Transverse colon (tissue), 4 donors: ENCODE measurements around the gene TSPO2. TPM values are rescaled to one million over a fixed set of nuclear protein-coding genes. Genes with fewer than 3 reads are reported as not detected.
"Not testable (repeated sequence)": the region's sequence is repeated elsewhere in the genome, so short reads cannot be mapped to it uniquely, and the experiment has no call there.

ENCODE experiments used
- DNase-seq: peaks from one replicate; pipeline ENCODE4 v3.0.0-alpha.2; 2019
- H3K27ac ChIP-seq, 4 donors: fragments of 200-600 bp; sonication (generic); 2 replicates each; pipeline ENCODE4 v1.5.1; 2016 to 2018; ENCODE audit warnings: inconsistent platforms in 4 of 4
- H3K27me3 ChIP-seq: fragments of 200-600 bp; sonication (generic); 2 replicates; pipeline ENCODE4 v1.5.1; 2017; ENCODE audit warnings: inconsistent platforms
- H3K36me3 ChIP-seq, 4 donors: fragments of 200-600 bp; sonication (generic); 2 replicates each; pipeline ENCODE4 v1.5.1; 2017 to 2019; ENCODE audit warnings: inconsistent platforms in 4 of 4
- H3K4me1 ChIP-seq, 4 donors: fragments of 200-600 bp; sonication (generic); 2 replicates each; pipeline ENCODE4 v1.5.1; 2017 to 2020; ENCODE audit warnings: inconsistent platforms in 4 of 4
- H3K4me3 ChIP-seq, 4 donors: fragments of 200-600 bp; sonication (generic); 1 replicate in 1 of 4; 2 replicates in 3 of 4; pipeline versions ENCODE4 v1.5.1 to v1.6.1; 2017 to 2019; ENCODE audit warnings: inconsistent platforms in 4 of 4
- H3K9me3 ChIP-seq, 2 donors: fragments of 200-600 bp; sonication (generic); 2 replicates each; pipeline ENCODE4 v1.5.1; 2017 to 2019; ENCODE audit warnings: inconsistent platforms in 2 of 2
- CTCF ChIP-seq, 5 experiments: fragments of 200-600 bp in 3 of 5; fragments of 450-650 bp in 2 of 5; sonication (generic) in 3 of 5; IDR thresholded peaks; 1 replicate in 2 of 5; 2 replicates in 3 of 5; pipeline ENCODE4 v1.5.1; 2016 to 2017; ENCODE audit warnings: antibody characterized with exemption in 5 of 5, inconsistent platforms in 3 of 5, mild to moderate bottlenecking in 2 of 5, moderate library complexity in 1 of 5
- EP300 ChIP-seq: sonication (generic); formaldehyde crosslinking; IDR thresholded peaks from one replicate; pipeline ENCODE4 v1.6.1; 2017; ENCODE audit warnings: antibody characterized with exemption, low read depth
- POLR2A ChIP-seq: fragments of 450-650 bp; IDR thresholded peaks from one replicate; pipeline ENCODE4 v1.6.1; 2016; ENCODE audit warnings: antibody characterized with exemption, mild to moderate bottlenecking, moderate library complexity
- POLR2AphosphoS5 ChIP-seq, 3 donors: sonication (generic); formaldehyde crosslinking; IDR thresholded peaks; one replicate each; pipeline ENCODE4 v1.6.1; 2016; ENCODE audit warnings: antibody characterized with exemption in 3 of 3
- WGBS, 2 donors: methylation state at CpG; one replicate each; pipeline ENCODE4 v1.1.5; 2018; ENCODE audit warnings: low coverage in 1 of 2; 5-methylcytosine and 5-hydroxymethylcytosine counted together
- in situ Hi-C, 4 donors: fragments of 200-750 bp; cut with MboI; loops; one replicate each; pipeline versions ENCODE4 v1.15.0 to v1.15.1; 2017; ENCODE audit warnings: low sequenced_read_pairs in 3 of 4, low pct_ligation_motif_present in 1 of 4, low pct_unique_long_range_greater_than_20kb in 1 of 4
- intact Hi-C: fragments of 100-400 bp; cut with DNase I; formaldehyde crosslinking; loops from one replicate; pipeline ENCODE4 v1.15.1; 2023; ENCODE audit warnings: low total_unique reads
- total RNA-seq, 4 donors: library from RNA; depleted of rRNA; stranded (reverse); fragments of >200 nt; gene quantifications; one replicate each; pipeline ENCODE4 v1.1.0, GENCODE V29; 2016

Gene TSPO2
- total RNA-seq, 4 donors from 2014 or later, result not detected

- Histone ChIP-seq H3K4me1 (no peaks in the 10 kb centered on the region), H3K27me3 (no peaks in the 10 kb centered on the region), H3K9me3 (no peaks in the 10 kb centered on the region), H3K27ac (no peak overlapping the region), H3K36me3 (no peaks in the 10 kb centered on the region), H3K4me3 (no peak overlapping the region)
- WGBS, 2 donors, result 85% methylated on average over 4 to 5 of the region's 5 CpGs
- in situ Hi-C loops (no loop called here), intact Hi-C loops (no loop called here)
- TF ChIP-seq EP300 (no peak), POLR2A (no peak), POLR2AphosphoS5 (IDR thresholded peaks at IDR 0.05) (no peak), CTCF (IDR thresholded peaks at IDR 0.05) (no peak)
- no peak for DNase-seq
Observed at GRCh38 chr6:41013466-41014153, 28.7 kb upstream of the TSPO2 start.

DNA sequence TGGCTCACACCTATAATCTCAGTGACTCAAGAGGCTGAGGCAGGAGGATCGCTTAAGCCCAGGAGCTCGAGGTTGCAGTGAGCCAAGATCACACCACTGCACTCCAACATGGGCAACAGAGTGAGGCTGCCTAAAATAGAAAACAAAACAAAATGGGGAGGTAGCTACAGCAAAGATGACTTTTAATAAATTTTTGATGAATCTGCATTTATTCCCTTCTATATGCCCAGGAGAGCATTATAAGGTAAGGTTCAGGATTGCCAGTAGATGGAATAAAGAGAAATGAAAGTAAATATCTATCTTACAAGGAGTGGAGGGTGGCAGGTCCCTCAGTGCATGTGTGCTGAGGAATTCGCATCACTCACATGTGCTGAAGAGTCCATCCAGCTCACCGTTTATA lies 27.5 kb upstream of the TSPO2 start:
- Histone ChIP-seq H3K9me3 (no peaks in the 10 kb centered on the region), H3K27me3 (no peaks in the 10 kb centered on the region), H3K4me1 (no peaks in the 10 kb centered on the region), H3K36me3 (no peaks in the 10 kb centered on the region), H3K4me3 (no peak overlapping the region), H3K27ac (no peak overlapping the region)
- intact Hi-C loops (no loop called here), in situ Hi-C loops (no loop called here)
- no peak for DNase-seq
- TF ChIP-seq POLR2AphosphoS5 (IDR thresholded peaks at IDR 0.05) (no peak), POLR2A (no peak), EP300 (no peak), CTCF (IDR thresholded peaks at IDR 0.05) (no peak)
- WGBS, 2 donors, result 89 to 97% methylated on average over 3 to 4 of the region's 4 CpGs

- H3K27ac ChIP-seq, in situ Hi-C loops, H3K4me1 ChIP-seq, H3K27me3 ChIP-seq, H3K36me3 ChIP-seq, intact Hi-C loops, H3K9me3 ChIP-seq, DNase-seq, H3K4me3 ChIP-seq: not testable (repeated sequence)
- 92 to 95% methylated on average over 5 of the region's 5 CpGs for WGBS, 2 donors
Observed at GRCh38 chr6:41015860-41016259, 26.4 kb upstream of the TSPO2 start.

- Histone ChIP-seq H3K27ac (no peak overlapping the region), H3K4me3 (no peak overlapping the region), H3K4me1 (no peaks in the 10 kb centered on the region)
Observed at GRCh38 chr6:41017663-41018062, 24.6 kb upstream of the TSPO2 start.

More at GRCh38 chr6:41017663-41018062, 24.6 kb upstream of the TSPO2 start:
- intact Hi-C loops (no loop called here), in situ Hi-C loops (no loop called here)
- TF ChIP-seq POLR2A, result no peak
- TF ChIP-seq CTCF (IDR thresholded peaks at IDR 0.05), result no peak
- TF ChIP-seq EP300, result no peak
- TF ChIP-seq POLR2AphosphoS5 (IDR thresholded peaks at IDR 0.05), result no peak
- DNase-seq, result no peak
- Histone ChIP-seq H3K9me3 (no peaks in the 10 kb centered on the region), H3K27me3 (no peaks in the 10 kb centered on the region), H3K36me3 (no peaks in the 10 kb centered on the region)
- WGBS, 2 donors, result 100% methylated on average over 1 of the region's 1 CpG; no CpG with 5 or more reads in 1 of the 2 donors
